ENCODE results near the gene SLC30A7. TPM values are rescaled to one million over a fixed set of nuclear protein-coding genes. Genes with fewer than 3 reads are reported as not detected.
A peak's percentile ranks its signal among the peaks of the same experiment; 100 is the strongest.
"Not testable (repeated sequence)": the region's sequence is repeated elsewhere in the genome, so short reads cannot be mapped to it uniquely, and the experiment has no call there.

Gene SLC30A7
- total RNA-seq, 2 experiments from 2014 or later: 28.8 to 30.0 TPM

- ATAC-seq (no peak), DNase-seq (no peak)
- H3K27me3 Mint-ChIP-seq (ENCODE audit: low read depth): no peaks in the 10 kb centered on the region
- peaks cover 26% of the 10 kb centered on the region for H3K4me1 Mint-ChIP-seq (ENCODE audit: low read depth)
- H3K4me3 Mint-ChIP-seq: no peak overlapping the region
- ChIA-PET POLR2A (interaction anchor here (0.8 kb wide), 1 partner anchor 317 kb away, joined by 6 read pairs; no protein-coding TSS in a partner anchor), CTCF (interaction anchor here (1.0 to 6.6 kb wide), 12 partner anchors 12 to 446 kb away, joined by 3 to 52 read pairs (median 6); no protein-coding TSS in a partner anchor)
- no peak overlapping the region for H3K27ac Mint-ChIP-seq
- peaks cover 61% of the 10 kb centered on the region for H3K36me3 Mint-ChIP-seq (ENCODE audit: low read depth)
- peaks cover 2% of the 10 kb centered on the region for H3K9me3 Mint-ChIP-seq (ENCODE audit: insufficient read depth)
Observed at GRCh38 chr1:100921110-100921706, 25.3 kb downstream of the SLC30A7 start.

- no peak for ATAC-seq
- H3K4me3 Mint-ChIP-seq: no peak overlapping the region
- CTCF ChIA-PET: interaction anchor here (0.7 to 6.6 kb wide), 7 partner anchors 27 to 366 kb away, joined by 3 to 52 read pairs (median 5); partner anchors contain the start of gene DPH5
- peak overlapping the region; percentile 14 for H3K27ac Mint-ChIP-seq
- H3K36me3 Mint-ChIP-seq (ENCODE audit: low read depth): peaks cover 42% of the 10 kb centered on the region
- H3K9me3 Mint-ChIP-seq (ENCODE audit: insufficient read depth): peaks cover 3% of the 10 kb centered on the region
- H3K4me1 Mint-ChIP-seq (ENCODE audit: low read depth): peaks cover 32% of the 10 kb centered on the region
- H3K27me3 Mint-ChIP-seq (ENCODE audit: low read depth): no peaks in the 10 kb centered on the region
- POLR2A ChIA-PET: interaction anchor here (1.3 to 1.9 kb wide), 2 partner anchors 25 to 312 kb away, joined by 5 to 7 read pairs; partner anchors contain the start of gene S1PR1
- DNase-seq: no peak
Observed at GRCh38 chr1:100924212-100924611, 28.3 kb downstream of the SLC30A7 start.

GRCh38 chr1:100924991-100925390, 29.1 kb downstream of the SLC30A7 start:
- Mint-ChIP-seq H3K9me3 (ENCODE audit: insufficient read depth) (peaks cover 3% of the 10 kb centered on the region), H3K27ac (peak overlapping the region; percentile 53), H3K27me3 (ENCODE audit: low read depth) (no peaks in the 10 kb centered on the region), H3K4me3 (no peak overlapping the region), H3K36me3 (ENCODE audit: low read depth) (peaks cover 45% of the 10 kb centered on the region), H3K4me1 (ENCODE audit: low read depth) (peaks cover 37% of the 10 kb centered on the region)
- CTCF ChIA-PET: interaction anchor here (0.6 to 6.6 kb wide), 8 partner anchors 26 to 365 kb away, joined by 3 to 52 read pairs (median 4); partner anchors contain the start of gene DPH5
- POLR2A ChIA-PET: interaction anchor here (0.6 kb wide), 1 partner anchor 311 kb away, joined by 4 read pairs; no protein-coding TSS in a partner anchor
- ATAC-seq: no peak
- DNase-seq: no peak

GRCh38 chr1:100926240-100926639, 30.4 kb downstream of the SLC30A7 start:
- ChIA-PET POLR2A (interaction anchor here (0.6 to 1.7 kb wide), 3 partner anchors 12 to 423 kb away, joined by 3 to 4 read pairs (median 4); no protein-coding TSS in a partner anchor), CTCF (interaction anchor here (0.6 to 6.6 kb wide), 6 partner anchors 29 to 364 kb away, joined by 3 to 52 read pairs (median 4); no protein-coding TSS in a partner anchor)
- Mint-ChIP-seq H3K9me3 (ENCODE audit: insufficient read depth) (peaks cover 3% of the 10 kb centered on the region), H3K36me3 (ENCODE audit: low read depth) (peaks cover 49% of the 10 kb centered on the region), H3K4me3 (no peak overlapping the region), H3K4me1 (ENCODE audit: low read depth) (peaks cover 43% of the 10 kb centered on the region), H3K27me3 (ENCODE audit: low read depth) (no peaks in the 10 kb centered on the region), H3K27ac (no peak overlapping the region)
- no peak for DNase-seq
- no peak for ATAC-seq

- H3K4me3 Mint-ChIP-seq: no peak overlapping the region
- ChIA-PET CTCF (interaction anchor here (0.8 to 6.6 kb wide), 10 partner anchors 104 to 382 kb away, joined by 3 to 52 read pairs (median 4); no protein-coding TSS in a partner anchor), POLR2A (interaction anchor here (0.7 to 3.9 kb wide), 9 partner anchors 11 to 382 kb away, joined by 3 to 31 read pairs (median 3); partner anchors contain the start of genes DPH5 and S1PR1)
- peaks cover 50% of the 10 kb centered on the region for H3K36me3 Mint-ChIP-seq (ENCODE audit: low read depth)
- peaks cover 48% of the 10 kb centered on the region for H3K4me1 Mint-ChIP-seq (ENCODE audit: low read depth)
- no peaks in the 10 kb centered on the region for H3K27me3 Mint-ChIP-seq (ENCODE audit: low read depth)
- DNase-seq (peak; percentile 80), ATAC-seq (peak; percentile 87)
- H3K27ac Mint-ChIP-seq: no peak overlapping the region
- H3K9me3 Mint-ChIP-seq (ENCODE audit: insufficient read depth): peaks cover 3% of the 10 kb centered on the region
Observed at GRCh38 chr1:100927276-100927675, 31.4 kb downstream of the SLC30A7 start.

GRCh38 chr1:100928128-100928527, 32.2 kb downstream of the SLC30A7 start:
- ChIA-PET POLR2A (interaction anchor here (1.2 to 3.9 kb wide), 3 partner anchors 21 to 381 kb away, joined by 3 to 31 read pairs (median 5); partner anchors contain the start of gene S1PR1), CTCF (interaction anchor here (0.8 to 2.6 kb wide), 10 partner anchors 12 to 381 kb away, joined by 3 to 9 read pairs (median 4); no protein-coding TSS in a partner anchor)
- peak; percentile 36 for ATAC-seq
- no peak overlapping the region for H3K4me3 Mint-ChIP-seq
- DNase-seq: no peak
- no peaks in the 10 kb centered on the region for H3K27me3 Mint-ChIP-seq (ENCODE audit: low read depth)
- H3K4me1 Mint-ChIP-seq (ENCODE audit: low read depth): peaks cover 48% of the 10 kb centered on the region
- no peak overlapping the region for H3K27ac Mint-ChIP-seq
- H3K9me3 Mint-ChIP-seq (ENCODE audit: insufficient read depth): peaks cover 3% of the 10 kb centered on the region
- peaks cover 50% of the 10 kb centered on the region for H3K36me3 Mint-ChIP-seq (ENCODE audit: low read depth)

GRCh38 chr1:100930494-100930893, 34.6 kb downstream of the SLC30A7 start:
- Mint-ChIP-seq H3K27me3 (ENCODE audit: low read depth) (no peaks in the 10 kb centered on the region), H3K36me3 (ENCODE audit: low read depth) (peaks cover 53% of the 10 kb centered on the region), H3K4me3 (peak overlapping the region; percentile 7), H3K4me1 (ENCODE audit: low read depth) (peaks cover 45% of the 10 kb centered on the region), H3K27ac (no peak overlapping the region), H3K9me3 (ENCODE audit: insufficient read depth) (peaks cover 13% of the 10 kb centered on the region)
- DNase-seq (no peak), ATAC-seq (no peak)
- ChIA-PET CTCF (interaction anchor here (1.1 to 1.7 kb wide), 5 partner anchors 8 to 379 kb away, joined by 3 to 10 read pairs (median 6); no protein-coding TSS in a partner anchor), POLR2A (interaction anchor here (3.9 kb wide), 1 partner anchor 307 kb away, joined by 31 read pairs; the partner anchor contains the start of gene S1PR1)

- no peak for ATAC-seq
- H3K27ac Mint-ChIP-seq: no peak overlapping the region
- POLR2A ChIA-PET: interaction anchor here (1.4 kb wide), 1 partner anchor 306 kb away, joined by 4 read pairs; no protein-coding TSS in a partner anchor
Observed at GRCh38 chr1:100931716-100932115, 35.8 kb downstream of the SLC30A7 start.

GRCh38 chr1:100933555-100933954, 37.7 kb downstream of the SLC30A7 start:
- POLR2A ChIA-PET: interaction anchor here (1.5 kb wide), 1 partner anchor 16 kb away, joined by 4 read pairs; no protein-coding TSS in a partner anchor

More at GRCh38 chr1:100931716-100932115, 35.8 kb downstream of the SLC30A7 start:
- no peak overlapping the region for H3K4me3 Mint-ChIP-seq
- peaks cover 39% of the 10 kb centered on the region for H3K4me1 Mint-ChIP-seq (ENCODE audit: low read depth)
- no peaks in the 10 kb centered on the region for H3K27me3 Mint-ChIP-seq (ENCODE audit: low read depth)
- peaks cover 10% of the 10 kb centered on the region for H3K9me3 Mint-ChIP-seq (ENCODE audit: insufficient read depth)
- peaks cover 55% of the 10 kb centered on the region for H3K36me3 Mint-ChIP-seq (ENCODE audit: low read depth)
- DNase-seq: no peak
- CTCF ChIA-PET: interaction anchor here (0.7 to 2.3 kb wide), 5 partner anchors 23 to 356 kb away, joined by 3 to 14 read pairs (median 3); no protein-coding TSS in a partner anchor

GRCh38 chr1:100936194-100936967, 40.5 kb downstream of the SLC30A7 start:
- peaks cover 30% of the 10 kb centered on the region for H3K4me1 Mint-ChIP-seq (ENCODE audit: low read depth)
- ATAC-seq (no peak), DNase-seq (no peak)
- ChIA-PET POLR2A (no interaction called here), CTCF (no interaction called here)
- no peak overlapping the region for H3K27ac Mint-ChIP-seq
- no peaks in the 10 kb centered on the region for H3K27me3 Mint-ChIP-seq (ENCODE audit: low read depth)
- H3K9me3 Mint-ChIP-seq (ENCODE audit: insufficient read depth): peaks cover 21% of the 10 kb centered on the region
- no peak overlapping the region for H3K4me3 Mint-ChIP-seq
- peaks cover 75% of the 10 kb centered on the region for H3K36me3 Mint-ChIP-seq (ENCODE audit: low read depth)

More at GRCh38 chr1:100933555-100933954, 37.7 kb downstream of the SLC30A7 start:
- not testable (repeated sequence) for H3K27ac Mint-ChIP-seq; H3K27me3 Mint-ChIP-seq (ENCODE audit: low read depth); ATAC-seq; H3K4me3 Mint-ChIP-seq; DNase-seq
- Mint-ChIP-seq H3K36me3 (ENCODE audit: low read depth) (peaks cover 71% of the 10 kb centered on the region), H3K9me3 (ENCODE audit: insufficient read depth) (peaks cover 16% of the 10 kb centered on the region), H3K4me1 (ENCODE audit: low read depth) (peaks cover 39% of the 10 kb centered on the region)
- CTCF ChIA-PET: interaction anchor here (2.3 kb wide), 1 partner anchor 354 kb away, joined by 14 read pairs; no protein-coding TSS in a partner anchor

GRCh38 chr1:100941098-100941527, 45.2 kb downstream of the SLC30A7 start:
- Mint-ChIP-seq H3K4me3 (peak overlapping the region; percentile 64), H3K27ac (peak overlapping the region; percentile 80), H3K27me3 (ENCODE audit: low read depth) (no peaks in the 10 kb centered on the region), H3K4me1 (ENCODE audit: low read depth) (peaks cover 35% of the 10 kb centered on the region), H3K36me3 (ENCODE audit: low read depth) (peaks cover 82% of the 10 kb centered on the region), H3K9me3 (ENCODE audit: insufficient read depth) (peaks cover 18% of the 10 kb centered on the region)
- POLR2A ChIA-PET: interaction anchor here (0.7 to 1.5 kb wide), 2 partner anchors 14 to 369 kb away, joined by 3 to 5 read pairs; no protein-coding TSS in a partner anchor
- ATAC-seq (peak; percentile 44), DNase-seq (no peak)
- CTCF ChIA-PET: interaction anchor here (1.3 to 3.4 kb wide), 6 partner anchors 8 to 368 kb away, joined by 3 to 12 read pairs (median 5); no protein-coding TSS in a partner anchor
